NCI-H128 (cell line): Measurements from ENCODE around the gene ZNF619.
A peak's percentile ranks its signal among the peaks of the same experiment; 100 is the strongest.
"Not testable (repeated sequence)": the region's sequence is repeated elsewhere in the genome, so short reads cannot be mapped to it uniquely, and the experiment has no call there.

Source experiments
- DNase-seq: peaks from one replicate; lab custom pipeline; 2025; ENCODE audit not compliant: unreplicated experiment; lab: John Stamatoyannopoulos, UW

ZNF619 gene

GRCh38 chr3:40476478-40477470 is at the start of gene ZNF619:
TSS of gene ZNF619 (plus strand) at chr3:40477122. CDS start at chr3:40477980, 858 bp downstream.
- DNase-seq = peak; percentile 13

- no peak for DNase-seq
Observed at GRCh38 chr3:40432793-40433192, 44.1 kb upstream of the ZNF619 start.

- DNase-seq = no peak
Observed at GRCh38 chr3:40437889-40438288, 39.0 kb upstream of the ZNF619 start.

- DNase-seq = no peak
Observed at GRCh38 chr3:40445062-40445461, 31.9 kb upstream of the ZNF619 start.

GRCh38 chr3:40445880-40446279 is 31.0 kb upstream of the ZNF619 start:
- DNase-seq = no peak

- DNase-seq = no peak
Observed at GRCh38 chr3:40450438-40450837, 26.5 kb upstream of the ZNF619 start.

- DNase-seq = no peak
Observed at GRCh38 chr3:40451551-40451950, 25.4 kb upstream of the ZNF619 start.

GRCh38 chr3:40452057-40452456 is 24.9 kb upstream of the ZNF619 start:
- no peak for DNase-seq

- no peak for DNase-seq
Observed at GRCh38 chr3:40452562-40452875, 24.4 kb upstream of the ZNF619 start.

GRCh38 chr3:40452876-40453730 is 23.8 kb upstream of the ZNF619 start:
- peak; percentile 97 for DNase-seq

GRCh38 chr3:40453933-40454332 is 23.0 kb upstream of the ZNF619 start:
- no peak for DNase-seq

GRCh38 chr3:40455328-40455727 is 21.6 kb upstream of the ZNF619 start:
- no peak for DNase-seq

- no peak for DNase-seq
Observed at GRCh38 chr3:40456279-40456939, 20.5 kb upstream of the ZNF619 start.

GRCh38 chr3:40456940-40457823 is 19.7 kb upstream of the ZNF619 start, which contains the start of gene RPL14:
TSS of gene RPL14 (plus strand) at chr3:40457339. CDS start at chr3:40457472, 133 bp downstream.
- DNase-seq = peak; percentile 83

- no peak for DNase-seq
Observed at GRCh38 chr3:40458473-40458872, 18.4 kb upstream of the ZNF619 start.

- DNase-seq = not testable (repeated sequence)
Observed at GRCh38 chr3:40460481-40460880, 16.4 kb upstream of the ZNF619 start.

GRCh38 chr3:40461161-40461560 is 15.8 kb upstream of the ZNF619 start:
- DNase-seq = no peak

- DNase-seq = not testable (repeated sequence)
Observed at GRCh38 chr3:40462838-40463237, 14.1 kb upstream of the ZNF619 start.

- DNase-seq = no peak
Observed at GRCh38 chr3:40463579-40463978, 13.3 kb upstream of the ZNF619 start.
